GM12875 (cell line): Measurements from ENCODE around the gene ZDHHC5.
"Not testable (repeated sequence)": the region's sequence is repeated elsewhere in the genome, so short reads cannot be mapped to it uniquely, and the experiment has no call there.

ENCODE experiments used
- H3K4me3 ChIP-seq: one replicate; pipeline ENCODE4 v1.5.1; 2011; ENCODE audit warnings: low read depth, low read length, control low read depth
- TF ChIP-seq, protein P1 (sequence below): IDR thresholded peaks from 2 replicates; pipeline ENCODE4 v1.5.1; 2011; ENCODE audit warnings: low read depth, mild to moderate bottlenecking, control low read depth, inconsistent platforms, low read length, moderate library complexity, borderline replicate concordance; ENCODE audit not compliant: insufficient read depth

Gene ZDHHC5

GRCh38 chr11:57711414-57712255 lies 43.7 kb downstream of the ZDHHC5 start, which contains the start of gene MED19:
MED19 (minus strand) TSS chr11:57712215; CDS start chr11:57712179, 36 bp downstream.
- TF ChIP-seq, protein P1, sequence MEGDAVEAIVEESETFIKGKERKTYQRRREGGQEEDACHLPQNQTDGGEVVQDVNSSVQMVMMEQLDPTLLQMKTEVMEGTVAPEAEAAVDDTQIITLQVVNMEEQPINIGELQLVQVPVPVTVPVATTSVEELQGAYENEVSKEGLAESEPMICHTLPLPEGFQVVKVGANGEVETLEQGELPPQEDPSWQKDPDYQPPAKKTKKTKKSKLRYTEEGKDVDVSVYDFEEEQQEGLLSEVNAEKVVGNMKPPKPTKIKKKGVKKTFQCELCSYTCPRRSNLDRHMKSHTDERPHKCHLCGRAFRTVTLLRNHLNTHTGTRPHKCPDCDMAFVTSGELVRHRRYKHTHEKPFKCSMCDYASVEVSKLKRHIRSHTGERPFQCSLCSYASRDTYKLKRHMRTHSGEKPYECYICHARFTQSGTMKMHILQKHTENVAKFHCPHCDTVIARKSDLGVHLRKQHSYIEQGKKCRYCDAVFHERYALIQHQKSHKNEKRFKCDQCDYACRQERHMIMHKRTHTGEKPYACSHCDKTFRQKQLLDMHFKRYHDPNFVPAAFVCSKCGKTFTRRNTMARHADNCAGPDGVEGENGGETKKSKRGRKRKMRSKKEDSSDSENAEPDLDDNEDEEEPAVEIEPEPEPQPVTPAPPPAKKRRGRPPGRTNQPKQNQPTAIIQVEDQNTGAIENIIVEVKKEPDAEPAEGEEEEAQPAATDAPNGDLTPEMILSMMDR: no peak
- H3K4me3 ChIP-seq: peak within 1 kb of the TSS; percentile 80

GRCh38 chr11:57712256-57713150 lies 44.6 kb downstream of the ZDHHC5 start, which contains the start of gene TMX2:
TMX2 (plus strand) TSS chr11:57712593; CDS start chr11:57712619, 26 bp downstream.
- TF ChIP-seq, protein P1: no peak
- H3K4me3 ChIP-seq: peak within 1 kb of the TSS; percentile 80

- TF ChIP-seq, protein P1: no peak
These were observed 45.9 kb downstream of the ZDHHC5 start for GRCh38 chr11:57713835-57714234.

DNA sequence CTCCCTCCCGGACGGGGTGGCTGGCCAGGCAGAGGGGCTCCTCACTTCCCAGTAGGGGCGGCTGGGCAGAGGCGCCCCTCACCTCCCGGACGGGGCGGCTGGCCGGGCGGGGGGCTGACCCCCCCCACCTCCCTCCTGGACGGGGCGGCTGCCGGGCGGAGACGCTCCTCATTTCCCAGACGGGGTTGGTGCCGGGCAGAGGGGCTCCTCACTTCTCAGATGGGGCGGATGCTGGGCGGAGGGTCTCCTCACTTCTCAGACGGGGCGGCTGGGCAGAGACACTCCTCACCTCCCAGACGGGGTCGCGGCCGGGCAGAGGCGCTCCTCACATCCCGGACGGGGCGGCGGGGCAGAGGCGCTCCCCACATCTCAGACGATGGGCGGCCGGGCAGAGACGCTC lies 48.8 kb downstream of the ZDHHC5 start:
- not testable (repeated sequence) for H3K4me3 ChIP-seq

More at GRCh38 chr11:57713835-57714234, 45.9 kb downstream of the ZDHHC5 start:
- peak overlapping the region; percentile 80 for H3K4me3 ChIP-seq

GRCh38 chr11:57727185-57727584 lies 59.3 kb downstream of the ZDHHC5 start:
- TF ChIP-seq, protein P1: no peak
- H3K4me3 ChIP-seq: no peak overlapping the region

DNA sequence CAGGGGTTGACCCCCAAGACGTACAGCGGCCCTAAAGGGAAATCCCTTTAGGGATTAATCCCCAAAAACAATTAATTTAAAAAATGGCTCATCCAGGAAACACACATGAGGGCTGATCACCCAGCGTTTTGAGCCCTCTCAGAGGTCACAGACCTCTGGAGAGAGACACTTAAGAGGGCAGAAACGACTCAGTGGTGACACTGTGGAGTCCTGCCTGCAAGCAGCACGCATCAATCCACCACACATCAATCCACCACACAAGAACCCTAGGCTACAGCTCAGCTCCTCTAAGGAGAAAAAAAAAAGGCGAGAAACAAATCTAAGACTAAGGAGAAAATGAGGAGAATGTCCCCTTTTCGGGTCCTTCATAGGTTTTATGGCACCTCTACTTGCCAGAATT lies 60.9 kb downstream of the ZDHHC5 start:
- TF ChIP-seq, protein P1: no peak
- H3K4me3 ChIP-seq: no peak overlapping the region

- no peak overlapping the region for H3K4me3 ChIP-seq
These were observed 61.6 kb downstream of the ZDHHC5 start for GRCh38 chr11:57729479-57729878.

More at GRCh38 chr11:57729479-57729878, 61.6 kb downstream of the ZDHHC5 start:
- TF ChIP-seq, protein P1: no peak
